GM19438 (cell line): ENCODE data around the gene SLC38A9.

ENCODE experiments used
- ATAC-seq: cut with Tn5 transposase; IDR thresholded peaks from one replicate; pipeline ENCODE4 v1.9.1; 2021; ENCODE audit warnings: low read depth; ENCODE audit not compliant: unreplicated experiment

Gene SLC38A9

GRCh38 chr5:55592388-55593114 is 119.6 kb downstream of the SLC38A9 start:
- ATAC-seq: no peak

GRCh38 chr5:55591686-55592085 is 120.4 kb downstream of the SLC38A9 start:
- no peak for ATAC-seq

GRCh38 chr5:55585206-55585610 is 126.9 kb downstream of the SLC38A9 start:
- ATAC-seq: no peak

- ATAC-seq: no peak
Observed at GRCh38 chr5:55584398-55585205, 127.5 kb downstream of the SLC38A9 start.

- no peak for ATAC-seq
Observed at GRCh38 chr5:55583578-55583977, 128.5 kb downstream of the SLC38A9 start.

DNA sequence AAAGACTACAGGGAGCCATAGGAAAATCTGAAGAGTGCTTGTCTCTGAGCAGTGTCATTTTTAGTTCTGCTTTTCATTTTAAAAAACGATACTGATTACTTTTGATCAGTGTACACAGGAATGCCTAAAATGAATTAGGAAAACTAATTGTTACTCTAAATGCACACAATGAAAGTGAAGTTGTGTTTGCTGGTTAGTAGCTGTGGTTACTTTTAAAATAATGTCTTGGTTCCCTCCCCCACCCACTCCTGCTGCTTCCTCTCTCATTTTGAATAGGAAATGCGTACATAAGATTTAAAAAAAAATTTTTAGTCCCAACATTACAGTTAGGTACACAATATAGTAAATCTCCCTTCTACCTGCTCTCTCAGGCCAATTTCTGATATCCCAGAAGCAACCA is 129.9 kb downstream of the SLC38A9 start:
- no peak for ATAC-seq

- ATAC-seq: no peak
Observed at GRCh38 chr5:55580042-55580441, 132.1 kb downstream of the SLC38A9 start.

DNA sequence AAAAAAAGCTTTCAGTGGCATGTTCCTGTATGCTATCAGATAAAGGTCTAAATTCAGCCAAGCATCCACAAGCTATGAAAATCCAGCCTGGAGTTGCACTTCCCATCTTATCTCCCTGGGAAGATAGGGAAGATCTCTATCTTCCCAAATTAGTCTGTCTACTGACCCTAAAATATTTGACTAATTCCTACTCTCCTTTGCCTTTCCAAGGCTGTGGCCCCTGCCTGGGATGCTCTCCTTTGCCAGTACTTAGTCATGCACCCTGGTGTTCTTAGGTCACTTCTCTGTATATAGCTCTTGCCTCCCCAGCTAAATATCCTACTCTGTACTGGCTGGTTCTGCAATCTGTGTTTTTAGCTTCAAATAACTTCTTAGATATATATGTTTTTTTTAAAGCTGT is 133.4 kb downstream of the SLC38A9 start:
- ATAC-seq: no peak

GRCh38 chr5:55577353-55578060 is 134.6 kb downstream of the SLC38A9 start:
- no peak for ATAC-seq

GRCh38 chr5:55576661-55577060 is 135.5 kb downstream of the SLC38A9 start:
- ATAC-seq: no peak
